ENCODE results near the gene VPS13D.
A peak's percentile ranks its signal among the peaks of the same experiment; 100 is the strongest.

Gene VPS13D

DNA sequence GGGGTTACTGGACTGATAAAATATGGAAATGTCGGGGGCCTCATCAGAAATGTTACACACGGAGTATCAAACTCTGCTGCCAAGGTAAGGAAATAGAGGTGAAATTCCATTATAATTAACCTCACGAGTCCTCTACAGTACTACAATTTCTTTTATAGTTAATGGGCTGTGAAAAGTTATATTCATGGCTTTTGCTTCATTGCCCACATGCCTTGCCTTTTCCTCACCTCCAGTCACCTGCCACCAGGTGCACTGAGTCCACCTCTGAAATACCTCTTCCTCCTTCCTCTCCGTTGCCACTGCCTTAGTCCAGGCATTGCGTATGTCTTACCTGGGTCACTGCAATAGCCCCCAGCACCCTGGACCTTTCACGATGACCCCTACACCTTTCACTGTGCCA lies 186.9 kb downstream of the VPS13D start:
- no peak overlapping the region for H3K4me3 ChIP-seq (replicated peaks in 1 of 2; ENCODE audit: low read depth in 2 of 2, low read length in 2 of 2)
- DNase-seq (ENCODE audit: low read depth in 2 of 2) = no peak
- no peak for TF ChIP-seq CTCF (IDR thresholded peaks at IDR 0.05; ENCODE audit: low read depth, low read length)

- no peak for TF ChIP-seq CTCF (IDR thresholded peaks at IDR 0.05; ENCODE audit: low read depth, low read length)
- no peak overlapping the region for H3K4me3 ChIP-seq (replicated peaks in 1 of 2; ENCODE audit: low read depth in 2 of 2, low read length in 2 of 2)
- no peak for DNase-seq (ENCODE audit: low read depth in 2 of 2)
These were observed 187.6 kb downstream of the VPS13D start for GRCh38 chr1:12417389-12417788.

DNA sequence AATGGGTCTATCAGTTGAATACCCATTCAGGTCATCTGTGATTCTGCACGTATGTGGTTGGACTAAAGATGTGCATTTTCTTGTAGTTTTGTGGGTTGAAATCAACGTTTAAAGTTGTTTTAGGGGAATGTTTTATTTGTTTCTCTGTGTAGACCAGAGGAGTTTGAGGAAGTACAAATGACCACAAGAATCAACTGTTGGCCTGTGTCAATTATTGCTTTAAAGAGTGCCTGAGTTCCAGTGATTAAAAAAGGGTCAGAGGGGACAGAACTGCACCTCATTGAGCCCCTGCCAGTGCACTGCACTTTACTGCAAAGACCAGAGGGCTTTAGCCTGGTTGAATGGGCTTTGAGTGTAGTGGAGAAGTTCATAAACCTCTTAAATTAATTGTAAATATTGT lies 190.3 kb downstream of the VPS13D start:
- TF ChIP-seq CTCF (IDR thresholded peaks at IDR 0.05; ENCODE audit: low read depth, low read length) = no peak
- DNase-seq (ENCODE audit: low read depth in 2 of 2) = no peak
- no peak overlapping the region for H3K4me3 ChIP-seq (replicated peaks in 1 of 2; ENCODE audit: low read depth in 2 of 2, low read length in 2 of 2)

- TF ChIP-seq CTCF (IDR thresholded peaks at IDR 0.05; ENCODE audit: low read depth, low read length) = no peak
- no peak overlapping the region for H3K4me3 ChIP-seq (replicated peaks in 1 of 2; ENCODE audit: low read depth in 2 of 2, low read length in 2 of 2)
- no peak for DNase-seq (ENCODE audit: low read depth in 2 of 2)
These were observed 192.7 kb downstream of the VPS13D start for GRCh38 chr1:12422488-12422887.

- DNase-seq (ENCODE audit: low read depth in 2 of 2) = peak; percentile 76 to 85
- H3K4me3 ChIP-seq (replicated peaks in 1 of 2; ENCODE audit: low read depth in 2 of 2, low read length in 2 of 2) = no peak overlapping the region
- no peak for TF ChIP-seq CTCF (IDR thresholded peaks at IDR 0.05; ENCODE audit: low read depth, low read length)
These were observed 194.3 kb downstream of the VPS13D start for GRCh38 chr1:12424087-12424529.

DNA sequence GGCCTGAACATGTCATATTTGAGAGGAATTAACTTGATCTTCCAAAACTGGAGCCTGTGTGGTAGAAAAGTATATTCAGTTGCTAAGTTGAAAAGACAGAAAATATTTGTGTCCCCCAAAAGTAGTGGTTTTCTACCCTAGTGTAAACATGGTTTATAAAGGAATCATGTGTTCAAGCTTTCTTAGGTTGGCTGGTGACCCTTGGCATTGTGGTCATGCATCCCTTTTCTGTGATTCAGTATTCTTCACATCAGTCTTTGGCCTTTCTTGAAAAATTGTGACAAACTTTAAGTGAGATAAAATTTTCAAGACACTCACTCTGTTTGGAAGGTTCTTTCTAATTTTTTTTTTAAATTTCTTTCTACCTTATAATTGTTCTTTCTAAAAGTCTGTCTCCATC lies 195.0 kb downstream of the VPS13D start:
- DNase-seq (ENCODE audit: low read depth in 2 of 2) = peak in 1 of 2 donors; percentile 14
- no peak for TF ChIP-seq CTCF (IDR thresholded peaks at IDR 0.05; ENCODE audit: low read depth, low read length)
- no peak overlapping the region for H3K4me3 ChIP-seq (replicated peaks in 1 of 2; ENCODE audit: low read depth in 2 of 2, low read length in 2 of 2)

DNA sequence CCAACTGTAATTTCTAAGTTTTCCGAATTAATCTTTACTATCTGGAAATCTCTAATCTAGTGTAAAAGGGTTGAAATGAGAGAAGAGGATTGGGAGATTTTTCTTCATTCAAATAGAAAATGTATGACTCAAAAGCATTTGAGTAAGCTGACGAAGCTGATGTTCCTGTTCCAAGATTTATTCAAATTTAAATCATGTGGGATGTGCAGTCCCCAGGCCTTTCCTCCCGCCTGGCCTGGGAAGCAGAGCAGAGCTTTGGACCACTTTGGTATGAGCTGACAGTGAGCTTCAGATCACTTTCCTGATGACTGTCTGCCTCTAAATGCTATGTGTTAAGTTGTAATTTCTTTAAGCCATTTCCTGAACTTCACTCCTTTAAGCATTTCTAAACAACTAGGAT lies 196.2 kb downstream of the VPS13D start:
- TF ChIP-seq CTCF (IDR thresholded peaks at IDR 0.05; ENCODE audit: low read depth, low read length) = no peak
- peak in 1 of 2 donors; percentile 31 for DNase-seq (ENCODE audit: low read depth in 2 of 2)
- H3K4me3 ChIP-seq (replicated peaks in 1 of 2; ENCODE audit: low read depth in 2 of 2, low read length in 2 of 2) = no peak overlapping the region
